Cardiac muscle cell (in vitro differentiated cells and primary cell): ENCODE data around the gene PAPOLB. TPM values are rescaled to one million over a fixed set of nuclear protein-coding genes. Genes with fewer than 3 reads are reported as not detected.
A peak's percentile ranks its signal among the peaks of the same experiment; 100 is the strongest.

Source experiments
- DNase-seq, 2 donors: peaks; one replicate each; pipeline versions ENCODE4 v3.0.0 to v3.0.0-alpha.2; 2010 to 2017; ENCODE audit warnings: low read depth in 1 of 2, low spot score in 1 of 2
- H3K27ac ChIP-seq: fragments of 200-600 bp; sonication (generic); 2 replicates; pipeline ENCODE4 v1.5.1; 2016
- H3K27me3 ChIP-seq: fragments of 200-600 bp; sonication (generic); 2 replicates; pipeline ENCODE4 v1.6.0; 2016; ENCODE audit warnings: control low read depth
- H3K36me3 ChIP-seq: fragments of 200-600 bp; sonication (generic); 2 replicates; pipeline ENCODE4 v1.5.1; 2016; ENCODE audit warnings: control low read depth
- H3K4me1 ChIP-seq: fragments of 200-600 bp; sonication (generic); 2 replicates; pipeline ENCODE4 v1.8.1; 2017; ENCODE audit warnings: low read depth, mild to moderate bottlenecking, mixed run types
- H3K4me3 ChIP-seq: fragments of 200-600 bp; sonication (generic); 2 replicates; pipeline ENCODE4 v1.5.1; 2016; ENCODE audit warnings: mild to moderate bottlenecking
- H3K9me3 ChIP-seq: fragments of 200-600 bp; sonication (generic); 2 replicates; pipeline ENCODE4 v1.5.1; 2017; ENCODE audit warnings: low read depth, mild to moderate bottlenecking, control low read depth
- CTCF ChIP-seq: IDR thresholded peaks from 2 replicates; pipeline ENCODE4 v1.5.1; 2012; ENCODE audit warnings: low read depth, mild to moderate bottlenecking, low read length
- polyA plus RNA-seq: library from polyadenylated mRNA; unstranded; fragments of >200 nt; fragmentation: Nextera tagmentation; extraction: Ambion mirVana; gene quantifications from 2 replicates; pipeline ENCODE4 v1.2.1, GENCODE V29; 2016
- total RNA-seq: library from RNA; depleted of rRNA; stranded (reverse); fragments of >200 nt; gene quantifications from 2 replicates; pipeline ENCODE4 v1.2.3, GENCODE V29; 2016

PAPOLB gene
- total and polyA plus RNA-seq, 2 experiments from 2014 or later = 0.39 TPM; not detected in 1

GRCh38 chr7:4886671-4887070 is 24.8 kb upstream of the PAPOLB start:
- Histone ChIP-seq H3K27ac (no peak overlapping the region), H3K36me3 (no peaks in the 10 kb centered on the region), H3K9me3 (no peaks in the 10 kb centered on the region), H3K4me1 (peaks cover 8% of the 10 kb centered on the region), H3K27me3 (no peaks in the 10 kb centered on the region), H3K4me3 (no peak overlapping the region)
- no peak for TF ChIP-seq CTCF
- no peak for DNase-seq

- Histone ChIP-seq H3K4me3 (no peak overlapping the region), H3K9me3 (no peaks in the 10 kb centered on the region), H3K27me3 (no peaks in the 10 kb centered on the region), H3K4me1 (peaks cover 15% of the 10 kb centered on the region), H3K27ac (no peak overlapping the region), H3K36me3 (no peaks in the 10 kb centered on the region)
- no peak for DNase-seq
- no peak for TF ChIP-seq CTCF
Measured at GRCh38 chr7:4885317-4885807, 23.5 kb upstream of the PAPOLB start.

- Histone ChIP-seq H3K4me3 (no peak overlapping the region), H3K4me1 (peaks cover 26% of the 10 kb centered on the region), H3K27ac (no peak overlapping the region), H3K36me3 (no peaks in the 10 kb centered on the region), H3K27me3 (no peaks in the 10 kb centered on the region), H3K9me3 (no peaks in the 10 kb centered on the region)
- DNase-seq = no peak
- TF ChIP-seq CTCF = no peak
Measured at GRCh38 chr7:4884164-4884563, 22.3 kb upstream of the PAPOLB start.

- DNase-seq = peak; percentile 91 to 98
- no peaks in the 10 kb centered on the region for H3K36me3 ChIP-seq
- peak within 1 kb of the TSS; percentile 88 for H3K27ac ChIP-seq
- H3K4me1 ChIP-seq = peaks cover 26% of the 10 kb centered on the region
- H3K9me3 ChIP-seq = no peaks in the 10 kb centered on the region
- peak; percentile 80 for TF ChIP-seq CTCF
- no peaks in the 10 kb centered on the region for H3K27me3 ChIP-seq
- H3K4me3 ChIP-seq = peak within 1 kb of the TSS; percentile 63
Measured at GRCh38 chr7:4883372-4884144, 21.7 kb upstream of the PAPOLB start, which contains the start of gene RADIL. RADIL (minus strand) TSS chr7:4883716; CDS start chr7:4878139, 5,577 bp downstream.

GRCh38 chr7:4883033-4883371 is 21.2 kb upstream of the PAPOLB start:
- no peaks in the 10 kb centered on the region for H3K36me3 ChIP-seq
- H3K4me3 ChIP-seq = peak overlapping the region; percentile 63
- H3K27ac ChIP-seq = peak overlapping the region; percentile 88
- H3K27me3 ChIP-seq = no peaks in the 10 kb centered on the region
- no peak for DNase-seq
- peaks cover 26% of the 10 kb centered on the region for H3K4me1 ChIP-seq
- no peaks in the 10 kb centered on the region for H3K9me3 ChIP-seq
- TF ChIP-seq CTCF = no peak
